Activated CD4-positive, alpha-beta T cell treated with anti-CD3 and anti-CD28 coated beads, Interleukin-2, amount 10 ng/mL, durations not matched to agents 7 days and 5 days (primary cell): ENCODE results near the gene SMCO2. TPM values are rescaled to one million over a fixed set of nuclear protein-coding genes. Genes with fewer than 3 reads are reported as not detected.
A peak's percentile ranks its signal among the peaks of the same experiment; 100 is the strongest.

Experiments
- CTCF ChIA-PET: fragments of 350-600 bp; sonication (Branson Sonifier 250); formaldehyde crosslinking; loops from one replicate; lab custom pipeline; 2021; ENCODE audit warnings: antibody characterized with exemption; lab: Charles Lee
- POLR2A ChIA-PET: fragments of 350-600 bp; sonication (Branson Sonifier 250); formaldehyde crosslinking; loops from one replicate; lab custom pipeline; 2021; ENCODE audit warnings: antibody characterized with exemption; lab: Charles Lee
- DNase-seq: peaks from one replicate; pipeline ENCODE4 v3.0.0-alpha.2; 2020
- H3K27ac Mint-ChIP-seq: one replicate; pipeline ENCODE4 v1.8.0; 2021; ENCODE audit warnings: mild to moderate bottlenecking, moderate library complexity, mixed read lengths
- H3K27me3 Mint-ChIP-seq: one replicate; pipeline ENCODE4 v1.8.0; 2021; ENCODE audit warnings: mixed read lengths
- H3K36me3 Mint-ChIP-seq: one replicate; pipeline ENCODE4 v1.8.0; 2021; ENCODE audit warnings: low read depth, mixed read lengths
- H3K4me1 Mint-ChIP-seq: one replicate; pipeline ENCODE4 v1.8.0; 2021; ENCODE audit warnings: mixed read lengths
- H3K4me3 Mint-ChIP-seq: one replicate; pipeline ENCODE4 v1.8.0; 2021; ENCODE audit warnings: mild to moderate bottlenecking, moderate library complexity, mixed read lengths
- H3K9me3 Mint-ChIP-seq: one replicate; pipeline ENCODE4 v1.8.0; 2021; ENCODE audit warnings: mixed read lengths
- total RNA-seq, 2 experiments: library from RNA; stranded (reverse); gene quantifications; one replicate each; pipeline ENCODE4 v1.2.3, GENCODE V29; 2021

SMCO2 gene
- total RNA-seq, 2 experiments from 2014 or later = 0.22 to 0.46 TPM

DNA sequence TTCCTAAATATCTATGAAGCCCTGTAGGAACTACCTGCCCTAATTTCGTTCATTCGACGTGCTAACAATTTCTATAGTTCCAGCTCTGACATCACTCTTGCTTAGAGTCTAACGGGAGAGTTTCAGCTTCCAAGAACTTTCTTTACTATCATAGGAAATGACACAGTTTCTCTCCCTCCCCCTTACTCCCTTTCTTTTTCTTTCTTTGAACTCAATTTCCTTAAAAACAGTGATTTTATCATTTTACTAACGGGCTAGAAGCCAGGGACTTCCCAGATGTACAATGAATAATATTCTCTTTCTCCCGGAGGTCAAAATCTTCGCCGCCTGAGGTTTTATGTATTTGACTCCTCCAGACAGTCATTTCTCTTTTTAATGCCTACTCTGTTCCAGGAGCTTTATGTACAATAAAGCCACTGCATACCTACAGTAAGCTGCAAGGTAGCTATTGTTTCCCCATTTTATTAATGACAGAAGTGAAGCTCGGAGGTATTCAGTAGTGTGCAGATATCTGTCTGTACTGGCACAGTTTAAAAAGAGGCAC lies 15.7 kb downstream of the SMCO2 start:
- DNase-seq = no peak
- POLR2A ChIA-PET = no interaction called here
- no peak overlapping the region for H3K4me3 Mint-ChIP-seq
- no peak overlapping the region for H3K27ac Mint-ChIP-seq
- H3K9me3 Mint-ChIP-seq = peaks cover 2% of the 10 kb centered on the region
- H3K27me3 Mint-ChIP-seq = no peaks in the 10 kb centered on the region
- peaks cover 2% of the 10 kb centered on the region for H3K36me3 Mint-ChIP-seq
- CTCF ChIA-PET = no interaction called here
- peaks cover 56% of the 10 kb centered on the region for H3K4me1 Mint-ChIP-seq

DNA sequence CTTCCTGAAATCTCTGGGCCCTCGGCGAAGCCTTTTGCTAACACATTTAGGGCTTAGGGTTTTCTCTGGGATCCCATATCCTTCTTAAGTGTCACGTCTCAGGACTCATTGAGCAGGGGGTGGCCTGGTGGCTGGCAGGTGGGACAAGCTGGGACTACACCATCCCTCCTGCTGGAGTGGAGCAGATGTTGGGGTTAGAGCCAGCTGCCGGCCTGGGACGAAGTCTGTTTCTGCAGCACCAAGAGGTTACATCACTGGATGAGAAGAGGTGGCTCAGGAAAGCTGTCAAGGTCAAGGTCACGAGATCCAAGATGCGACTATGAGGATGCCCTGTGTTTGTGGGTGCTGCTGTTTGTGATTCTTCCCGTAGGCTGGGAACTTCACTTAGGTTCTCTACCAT lies 16.3 kb downstream of the SMCO2 start:
- peaks cover 2% of the 10 kb centered on the region for H3K36me3 Mint-ChIP-seq
- H3K4me3 Mint-ChIP-seq = no peak overlapping the region
- H3K4me1 Mint-ChIP-seq = peaks cover 58% of the 10 kb centered on the region
- no peak for DNase-seq
- POLR2A ChIA-PET = no interaction called here
- H3K27ac Mint-ChIP-seq = no peak overlapping the region
- no peaks in the 10 kb centered on the region for H3K27me3 Mint-ChIP-seq
- CTCF ChIA-PET = no interaction called here
- peaks cover 2% of the 10 kb centered on the region for H3K9me3 Mint-ChIP-seq

DNA sequence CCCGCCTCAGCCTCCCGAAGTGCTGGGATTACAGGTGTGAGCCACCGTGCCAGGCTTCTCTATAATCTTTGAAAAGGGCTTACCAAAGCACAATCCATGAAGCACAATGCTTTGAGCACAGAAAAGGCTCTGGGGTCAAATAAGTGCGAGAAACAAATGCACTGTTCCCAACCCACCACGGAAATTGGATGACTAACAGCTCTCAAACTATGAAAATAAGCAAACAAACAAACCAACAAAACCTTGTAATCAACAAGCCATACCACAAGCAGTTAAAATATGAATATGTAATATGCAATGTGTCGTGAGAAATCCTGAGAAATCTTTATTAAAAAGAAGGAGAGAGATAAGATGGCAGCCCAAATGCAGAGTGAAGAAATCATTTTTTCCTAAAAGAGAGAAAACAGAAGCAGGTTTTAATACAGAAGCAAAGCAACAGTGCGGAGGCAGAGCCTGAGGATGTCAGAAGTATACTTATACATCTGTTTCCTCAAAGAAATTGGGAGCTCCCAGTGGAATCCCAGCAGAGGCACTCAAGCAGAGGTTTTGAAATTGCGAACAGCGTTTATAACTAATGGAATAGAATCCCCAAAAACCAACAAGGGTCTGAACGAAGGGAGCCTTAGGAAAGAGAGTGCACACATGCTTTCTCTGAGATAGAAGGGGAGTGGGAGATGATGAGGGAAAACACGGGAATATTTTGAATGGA lies 17.1 kb downstream of the SMCO2 start:
- CTCF ChIA-PET = no interaction called here
- H3K36me3 Mint-ChIP-seq = peaks cover 2% of the 10 kb centered on the region
- H3K4me3 Mint-ChIP-seq = no peak overlapping the region
- peaks cover 2% of the 10 kb centered on the region for H3K9me3 Mint-ChIP-seq
- POLR2A ChIA-PET = no interaction called here
- H3K4me1 Mint-ChIP-seq = peaks cover 65% of the 10 kb centered on the region
- no peak for DNase-seq
- H3K27ac Mint-ChIP-seq = no peak overlapping the region
- H3K27me3 Mint-ChIP-seq = no peaks in the 10 kb centered on the region

DNA sequence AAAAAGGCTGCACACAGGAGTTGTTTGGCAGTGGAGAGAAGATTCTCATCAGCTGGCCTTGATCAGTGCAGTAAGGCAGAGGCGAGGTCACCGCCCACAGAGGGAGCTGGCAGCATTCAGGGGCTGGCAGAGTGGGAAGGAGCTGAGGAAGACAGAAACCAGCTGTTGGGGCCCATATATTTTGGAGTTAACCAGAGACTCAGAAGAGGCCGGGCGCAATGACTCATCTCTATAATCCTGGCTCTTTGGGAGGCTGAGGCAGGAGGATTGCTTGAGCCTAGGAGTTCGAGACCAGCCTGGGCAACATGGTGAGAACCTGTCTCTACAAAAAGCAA lies 17.7 kb downstream of the SMCO2 start:
- H3K4me3 Mint-ChIP-seq = no peak overlapping the region
- ChIA-PET CTCF (no interaction called here), POLR2A (no interaction called here)
- peaks cover 2% of the 10 kb centered on the region for H3K36me3 Mint-ChIP-seq
- DNase-seq = no peak
- no peak overlapping the region for H3K27ac Mint-ChIP-seq
- H3K4me1 Mint-ChIP-seq = peaks cover 66% of the 10 kb centered on the region
- no peaks in the 10 kb centered on the region for H3K27me3 Mint-ChIP-seq
- peaks cover 2% of the 10 kb centered on the region for H3K9me3 Mint-ChIP-seq

DNA sequence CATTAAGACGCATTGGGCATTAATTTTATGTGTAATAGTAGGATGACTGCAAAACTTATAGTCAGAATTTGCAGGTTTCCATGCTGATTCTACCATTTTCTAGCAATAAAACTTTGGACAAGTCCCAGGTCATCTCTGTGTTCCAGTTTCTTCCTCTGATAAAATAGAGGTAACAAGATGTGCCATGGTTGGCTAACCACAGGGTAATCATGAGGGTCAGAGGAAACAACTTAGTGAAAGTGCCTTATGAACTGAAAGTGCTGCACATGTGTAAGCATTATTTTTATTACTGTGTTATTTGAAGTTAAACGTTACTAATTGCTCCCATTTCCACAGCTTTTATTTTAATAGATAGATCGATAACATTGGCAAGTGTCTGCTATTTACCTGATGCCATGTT lies 21.1 kb downstream of the SMCO2 start:
- Mint-ChIP-seq H3K36me3 (peaks cover 2% of the 10 kb centered on the region), H3K4me3 (no peak overlapping the region), H3K9me3 (peaks cover 4% of the 10 kb centered on the region), H3K4me1 (peaks cover 51% of the 10 kb centered on the region), H3K27me3 (no peaks in the 10 kb centered on the region), H3K27ac (no peak overlapping the region)
- ChIA-PET POLR2A (no interaction called here), CTCF (no interaction called here)
- DNase-seq = no peak

DNA sequence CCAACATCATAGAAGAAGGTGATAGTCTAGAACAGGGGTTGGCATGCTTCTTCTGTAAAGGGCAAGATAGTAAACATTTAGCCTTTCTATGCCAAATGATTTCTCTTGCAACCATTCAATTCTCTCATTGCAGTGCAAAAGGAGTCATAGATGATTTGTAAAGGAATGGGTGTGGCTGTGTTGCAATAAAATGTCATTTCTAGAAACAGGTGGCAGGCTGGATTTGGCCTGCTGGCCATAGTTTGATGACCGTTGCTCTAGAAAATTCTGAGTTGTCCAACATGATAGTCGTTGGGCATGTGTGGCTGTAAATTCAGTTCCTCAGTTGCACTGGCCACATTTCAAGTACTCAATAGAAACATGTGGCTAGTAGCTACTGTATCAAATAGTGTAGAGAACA lies 21.7 kb downstream of the SMCO2 start:
- H3K36me3 Mint-ChIP-seq = peaks cover 2% of the 10 kb centered on the region
- H3K9me3 Mint-ChIP-seq = peaks cover 4% of the 10 kb centered on the region
- H3K27me3 Mint-ChIP-seq = no peaks in the 10 kb centered on the region
- ChIA-PET POLR2A (no interaction called here), CTCF (no interaction called here)
- DNase-seq = no peak
- H3K4me3 Mint-ChIP-seq = no peak overlapping the region
- H3K27ac Mint-ChIP-seq = no peak overlapping the region
- H3K4me1 Mint-ChIP-seq = peaks cover 51% of the 10 kb centered on the region

DNA sequence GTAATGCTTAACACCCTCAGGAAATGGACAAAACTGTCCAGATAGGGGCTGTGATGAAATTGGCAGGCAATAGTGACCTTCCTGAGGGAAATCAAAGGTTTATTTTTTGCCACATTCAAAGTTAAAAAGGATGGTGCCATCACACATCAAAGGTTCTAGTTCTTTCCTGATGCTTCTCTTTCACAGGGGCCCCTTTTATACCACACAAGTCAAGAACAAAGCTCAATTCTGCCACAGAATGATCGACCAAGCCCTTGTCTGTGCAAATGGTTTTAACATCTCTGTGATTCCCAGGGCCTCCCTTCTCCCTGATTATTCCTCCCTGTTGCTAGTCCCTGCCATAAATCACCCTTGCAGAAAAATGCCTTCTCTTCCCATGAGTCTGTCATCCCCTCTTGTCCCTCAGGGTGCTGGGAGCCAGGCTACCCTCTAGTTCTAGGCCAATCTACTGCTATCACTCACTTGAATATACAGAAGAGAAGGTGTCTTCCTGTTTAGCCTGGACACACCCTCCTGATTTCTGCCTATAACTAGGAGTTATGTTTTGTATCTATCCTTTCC lies 22.7 kb downstream of the SMCO2 start:
- ChIA-PET CTCF (interaction anchor here (0.7 kb wide), 1 partner anchor 198 kb away, joined by 3 read pairs; no protein-coding TSS in a partner anchor), POLR2A (no interaction called here)
- peaks cover 4% of the 10 kb centered on the region for H3K36me3 Mint-ChIP-seq
- no peak overlapping the region for H3K27ac Mint-ChIP-seq
- no peak for DNase-seq
- H3K27me3 Mint-ChIP-seq = no peaks in the 10 kb centered on the region
- H3K4me1 Mint-ChIP-seq = peaks cover 47% of the 10 kb centered on the region
- H3K4me3 Mint-ChIP-seq = no peak overlapping the region
- peaks cover 4% of the 10 kb centered on the region for H3K9me3 Mint-ChIP-seq

DNA sequence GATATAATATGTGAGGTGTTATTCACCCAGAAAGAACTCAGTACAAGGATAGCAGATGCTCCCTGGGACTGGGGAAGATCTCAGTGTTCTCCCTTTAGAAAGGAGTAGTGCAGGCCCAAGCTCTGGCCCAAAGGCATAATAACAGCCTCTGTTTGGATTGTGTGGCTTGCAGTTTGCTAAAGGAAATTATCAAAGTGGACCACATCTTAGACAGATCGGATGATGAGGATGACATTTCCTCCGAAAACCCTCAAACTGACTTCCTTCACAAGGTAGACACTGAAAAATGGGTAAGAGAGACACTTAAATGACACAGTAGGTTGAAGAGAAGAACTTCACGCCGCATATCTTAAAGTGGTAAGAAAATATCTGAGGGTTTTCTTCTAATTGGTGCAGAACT lies 26.1 kb downstream of the SMCO2 start:
- peak overlapping the region; percentile 23 for H3K27ac Mint-ChIP-seq
- CTCF ChIA-PET = no interaction called here
- DNase-seq = peak; percentile 16
- POLR2A ChIA-PET = no interaction called here
- peaks cover 5% of the 10 kb centered on the region for H3K27me3 Mint-ChIP-seq
- H3K4me3 Mint-ChIP-seq = peak overlapping the region; percentile 13
- H3K4me1 Mint-ChIP-seq = peaks cover 41% of the 10 kb centered on the region
- H3K9me3 Mint-ChIP-seq = peaks cover 28% of the 10 kb centered on the region
- H3K36me3 Mint-ChIP-seq = peaks cover 22% of the 10 kb centered on the region

DNA sequence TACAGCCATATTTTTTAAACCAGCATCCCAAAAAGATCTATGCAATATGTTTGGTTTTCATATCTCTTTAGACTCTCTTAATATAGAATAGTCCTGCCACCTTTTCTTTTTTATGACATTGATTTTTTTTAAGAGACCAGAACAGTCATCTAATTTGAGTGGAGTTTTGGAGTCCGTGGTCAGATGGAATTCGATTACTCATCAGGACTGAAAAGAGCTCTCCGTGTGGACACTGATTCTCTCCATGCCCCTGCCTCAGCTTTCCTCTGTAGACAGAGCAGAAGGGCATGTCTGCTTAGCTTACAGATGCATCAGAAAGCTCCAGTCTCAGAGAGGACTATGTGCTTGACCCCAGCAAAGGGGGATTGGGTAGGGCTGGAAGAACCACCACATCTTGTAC lies 27.8 kb downstream of the SMCO2 start:
- ChIA-PET POLR2A (no interaction called here), CTCF (no interaction called here)
- H3K27ac Mint-ChIP-seq = no peak overlapping the region
- H3K9me3 Mint-ChIP-seq = peaks cover 32% of the 10 kb centered on the region
- H3K4me1 Mint-ChIP-seq = peaks cover 27% of the 10 kb centered on the region
- no peak overlapping the region for H3K4me3 Mint-ChIP-seq
- no peak for DNase-seq
- H3K27me3 Mint-ChIP-seq = peaks cover 5% of the 10 kb centered on the region
- H3K36me3 Mint-ChIP-seq = peaks cover 28% of the 10 kb centered on the region

DNA sequence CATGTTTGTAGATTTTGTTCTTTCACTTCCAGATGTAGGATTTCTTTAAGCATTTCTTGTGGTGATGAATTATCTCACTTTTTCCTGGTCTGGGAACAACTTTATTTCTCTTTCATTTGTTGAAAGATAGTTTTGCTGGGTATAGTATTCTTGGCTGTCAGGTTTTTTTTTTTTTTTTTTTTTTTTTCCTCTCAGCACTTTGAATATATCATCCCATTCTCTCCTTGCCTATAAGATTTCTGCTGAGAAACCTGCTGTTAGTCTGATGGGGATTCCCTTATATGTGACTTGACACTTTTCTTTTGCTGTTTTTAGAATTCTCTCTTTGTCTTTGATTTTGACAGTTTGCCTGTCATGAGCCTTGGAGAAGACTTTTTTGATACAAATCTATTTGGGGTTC lies 30.5 kb downstream of the SMCO2 start:
- Mint-ChIP-seq H3K27ac (no peak overlapping the region), H3K4me1 (peaks cover 17% of the 10 kb centered on the region), H3K27me3 (peaks cover 5% of the 10 kb centered on the region), H3K4me3 (no peak overlapping the region), H3K36me3 (peaks cover 28% of the 10 kb centered on the region), H3K9me3 (peaks cover 35% of the 10 kb centered on the region)
- CTCF ChIA-PET = interaction anchor here (0.8 kb wide), 1 partner anchor 35 kb away, joined by 3 read pairs; no protein-coding TSS in a partner anchor
- POLR2A ChIA-PET = no interaction called here
- DNase-seq = no peak

DNA sequence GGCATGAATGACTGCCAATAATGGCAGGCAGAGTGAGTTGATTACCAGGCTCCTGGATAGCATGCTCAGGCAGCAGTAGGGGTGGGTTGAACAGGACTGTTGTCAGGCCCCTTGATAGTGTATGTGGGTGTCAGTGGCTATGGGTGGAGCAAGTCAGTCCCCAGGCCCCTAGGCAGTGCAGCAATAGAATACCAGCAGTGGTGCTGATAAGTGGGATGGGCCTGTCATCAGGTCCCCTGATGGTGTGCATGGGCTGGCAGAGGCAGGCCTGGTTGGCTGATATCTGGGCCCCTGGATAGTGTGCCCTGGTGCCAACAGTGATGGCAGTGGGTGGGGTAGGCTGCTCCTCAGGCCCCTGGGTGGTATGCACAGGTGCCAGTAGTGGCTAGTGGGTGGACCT lies 32.4 kb downstream of the SMCO2 start:
- Mint-ChIP-seq H3K9me3 (peaks cover 32% of the 10 kb centered on the region), H3K36me3 (peaks cover 25% of the 10 kb centered on the region), H3K27me3 (peaks cover 5% of the 10 kb centered on the region), H3K27ac (no peak overlapping the region), H3K4me1 (no peaks in the 10 kb centered on the region), H3K4me3 (no peak overlapping the region)
- ChIA-PET POLR2A (no interaction called here), CTCF (no interaction called here)
- no peak for DNase-seq

DNA sequence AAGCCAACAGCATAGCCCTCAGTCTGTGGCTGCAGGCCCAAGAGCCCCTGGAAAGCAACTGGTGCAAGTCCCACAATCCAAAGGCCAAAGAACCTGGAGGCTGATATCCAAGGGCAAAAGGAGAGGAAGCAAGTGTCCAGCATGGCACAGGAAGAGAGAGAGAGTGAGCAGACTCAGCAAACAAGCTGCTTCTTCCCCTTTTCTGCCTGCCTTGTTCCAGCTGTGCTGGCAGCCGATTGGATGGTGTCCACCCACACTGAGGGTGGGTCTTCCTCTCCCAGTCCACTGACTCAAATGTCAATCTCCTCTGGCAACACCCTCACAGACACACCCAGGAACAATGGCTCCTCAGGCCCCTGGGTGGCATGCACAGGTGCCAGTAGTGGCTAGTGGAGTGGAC lies 33.5 kb downstream of the SMCO2 start:
- peaks cover 27% of the 10 kb centered on the region for H3K9me3 Mint-ChIP-seq
- H3K36me3 Mint-ChIP-seq = peaks cover 23% of the 10 kb centered on the region
- DNase-seq = no peak
- H3K4me3 Mint-ChIP-seq = no peak overlapping the region
- ChIA-PET CTCF (no interaction called here), POLR2A (no interaction called here)
- H3K27me3 Mint-ChIP-seq = peaks cover 5% of the 10 kb centered on the region
- H3K4me1 Mint-ChIP-seq = no peaks in the 10 kb centered on the region
- H3K27ac Mint-ChIP-seq = no peak overlapping the region

DNA sequence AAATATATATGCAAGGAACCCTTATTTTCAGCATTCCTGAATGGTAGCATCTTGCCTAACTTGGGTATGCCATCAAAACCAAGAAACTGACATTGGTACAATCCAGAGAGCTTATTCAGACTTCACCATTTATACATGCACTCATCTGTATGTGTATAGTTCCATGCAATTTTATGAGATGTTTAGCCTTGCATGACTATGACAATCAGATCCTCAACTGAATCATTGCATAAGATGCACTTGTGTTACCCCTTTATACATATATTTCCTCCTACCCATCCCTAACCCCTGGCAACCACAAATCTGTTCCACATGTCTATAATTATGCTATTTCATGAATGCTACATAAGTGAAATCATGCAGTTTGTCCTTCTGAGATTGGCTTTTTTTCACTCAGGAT lies 40.4 kb downstream of the SMCO2 start:
- Mint-ChIP-seq H3K36me3 (peaks cover 2% of the 10 kb centered on the region), H3K4me3 (no peak overlapping the region), H3K27me3 (peaks cover 8% of the 10 kb centered on the region), H3K27ac (no peak overlapping the region), H3K4me1 (no peaks in the 10 kb centered on the region), H3K9me3 (no peaks in the 10 kb centered on the region)
- CTCF ChIA-PET = no interaction called here
- DNase-seq = no peak
- POLR2A ChIA-PET = no interaction called here
